Mesenchymal stem cell (in vitro differentiated cells and primary cell): ENCODE measurements around the gene FCHSD2.

Experiments
- DNase-seq: peaks from one replicate; pipeline ENCODE4 v3.0.0-alpha.2; 2013
- H2AFZ ChIP-seq: one replicate; pipeline ENCODE4 v1.6.1; 2013; ENCODE audit warnings: low read depth, mild to moderate bottlenecking, control low read depth, inconsistent platforms, low read length, moderate library complexity
- H2AK5ac ChIP-seq: 2 replicates; pipeline ENCODE4 v1.6.1; 2013; ENCODE audit warnings: low read length, moderate library complexity, mild to moderate bottlenecking, inconsistent platforms; ENCODE audit not compliant: severe bottlenecking
- H2BK120ac ChIP-seq: one replicate; pipeline ENCODE4 v1.6.1; 2013; ENCODE audit warnings: low read depth, mild to moderate bottlenecking, inconsistent platforms, low read length, moderate library complexity
- H2BK12ac ChIP-seq, 2 experiments: one replicate each; pipeline ENCODE4 v1.6.1; 2013; ENCODE audit warnings: inconsistent platforms in 2 of 2, low read length in 2 of 2, mild to moderate bottlenecking in 2 of 2, moderate library complexity in 2 of 2, control low read depth in 1 of 2
- H2BK15ac ChIP-seq: one replicate; pipeline ENCODE4 v1.6.1; 2013; ENCODE audit warnings: mild to moderate bottlenecking, low read depth, inconsistent platforms; ENCODE audit not compliant: poor library complexity, severe bottlenecking
- H2BK5ac ChIP-seq: 2 replicates; pipeline ENCODE4 v1.6.1; 2013; ENCODE audit warnings: low read depth, mild to moderate bottlenecking, low read length, control low read depth, inconsistent platforms; ENCODE audit not compliant: poor library complexity, severe bottlenecking
- H3K14ac ChIP-seq, 2 experiments: one replicate each; pipeline ENCODE4 v1.6.1; 2013; ENCODE audit warnings: inconsistent platforms in 2 of 2, low read length in 2 of 2, control low read depth in 1 of 2, mild to moderate bottlenecking in 1 of 2, moderate library complexity in 1 of 2
- H3K18ac ChIP-seq, 2 experiments: one replicate each; pipeline ENCODE4 v1.6.1; 2013; ENCODE audit warnings: inconsistent platforms in 2 of 2, low read length in 2 of 2, control low read depth in 1 of 2, low read depth in 1 of 2, mild to moderate bottlenecking in 1 of 2
- H3K23ac ChIP-seq, 2 experiments: one replicate each; pipeline ENCODE4 v1.6.1; 2013; ENCODE audit warnings: inconsistent platforms in 2 of 2, low read length in 2 of 2, mild to moderate bottlenecking in 2 of 2, moderate library complexity in 2 of 2, control low read depth in 1 of 2
- H3K27ac ChIP-seq: 2 replicates; pipeline ENCODE4 v1.5.1; 2013; ENCODE audit warnings: mild to moderate bottlenecking, moderate library complexity, low read length, control low read depth, inconsistent platforms; ENCODE audit not compliant: poor library complexity, severe bottlenecking
- H3K27me3 ChIP-seq, 2 experiments: 2 replicates each; pipeline versions ENCODE4 v1.6.1 to v1.7.0; 2013; ENCODE audit warnings: low read length in 2 of 2, mild to moderate bottlenecking in 2 of 2, moderate library complexity in 2 of 2, control low read depth in 1 of 2, inconsistent platforms in 1 of 2; ENCODE audit not compliant: control insufficient read depth in 1 of 2, insufficient read depth in 1 of 2
- H3K36me3 ChIP-seq, 2 experiments: 2 replicates each; pipeline versions ENCODE4 v1.6.1 to v1.7.0; 2013; ENCODE audit warnings: low read length in 2 of 2, control low read depth in 1 of 2, inconsistent platforms in 1 of 2, low read depth in 1 of 2, mild to moderate bottlenecking in 1 of 2; ENCODE audit not compliant: insufficient read depth in 2 of 2, control insufficient read depth in 1 of 2
- H3K4ac ChIP-seq, 2 experiments: one replicate each; pipeline ENCODE4 v1.6.1; 2013; ENCODE audit warnings: inconsistent platforms in 2 of 2, low read length in 2 of 2, mild to moderate bottlenecking in 2 of 2, moderate library complexity in 2 of 2, control low read depth in 1 of 2, low read depth in 1 of 2
- H3K4me1 ChIP-seq: 2 replicates; pipeline ENCODE4 v1.6.1; 2013; ENCODE audit warnings: low read depth, low read length, control low read depth; ENCODE audit not compliant: control insufficient read depth, insufficient read depth
- H3K4me2 ChIP-seq: 2 replicates; pipeline ENCODE4 v1.6.1; 2013; ENCODE audit warnings: low read length, mild to moderate bottlenecking, inconsistent platforms; ENCODE audit not compliant: poor library complexity, severe bottlenecking
- H3K4me3 ChIP-seq, 2 experiments: 2 replicates each; pipeline versions ENCODE4 v1.5.1 to v1.7.0; 2013; ENCODE audit warnings: low read length in 2 of 2, mild to moderate bottlenecking in 2 of 2, control low read depth in 1 of 2, low read depth in 1 of 2; ENCODE audit not compliant: insufficient read depth in 1 of 2
- H3K79me1 ChIP-seq: replicated peaks from 2 replicates; pipeline ENCODE4 v1.6.1; 2013; ENCODE audit warnings: mild to moderate bottlenecking, control low read depth, low read length, inconsistent platforms; ENCODE audit not compliant: poor library complexity, severe bottlenecking
- H3K9ac ChIP-seq: 2 replicates; pipeline ENCODE4 v1.7.0; 2013; ENCODE audit warnings: mild to moderate bottlenecking, low read length, moderate library complexity
- H3K9me3 ChIP-seq: 2 replicates; pipeline ENCODE4 v1.7.0; 2013; ENCODE audit warnings: mild to moderate bottlenecking, low read length; ENCODE audit not compliant: control insufficient read depth
- H4K8ac ChIP-seq: one replicate; pipeline ENCODE4 v1.6.1; 2013; ENCODE audit warnings: inconsistent platforms, mild to moderate bottlenecking, low read length, moderate library complexity
- H4K91ac ChIP-seq: one replicate; pipeline ENCODE4 v1.6.1; 2013; ENCODE audit warnings: mild to moderate bottlenecking, low read length, inconsistent platforms
- WGBS: methylation state at CpG from one replicate; pipeline ENCODE4 v1.1.7; 2013; ENCODE audit warnings: mixed read lengths; 5-methylcytosine and 5-hydroxymethylcytosine counted together

FCHSD2 gene

GRCh38 chr11:72850832-72851231, 291.3 kb downstream of the FCHSD2 start:
- 100% methylated on average over 1 of the region's 3 CpGs for WGBS
- Histone ChIP-seq H3K18ac (no peak overlapping the region), H3K9ac (no peak overlapping the region), H2BK12ac (no peak overlapping the region), H3K27me3 (no peaks in the 10 kb centered on the region), H3K9me3 (no peaks in the 10 kb centered on the region), H3K4me3 (no peak overlapping the region), H3K23ac (no peak overlapping the region), H3K27ac (no peak overlapping the region), H2BK15ac (no peak overlapping the region), H4K8ac (no peak overlapping the region), H3K4ac (no peak overlapping the region), H4K91ac (no peak overlapping the region), H2AFZ (no peak overlapping the region), H2AK5ac (no peak overlapping the region), H3K79me1 (peaks cover 10% of the 10 kb centered on the region), H3K36me3 (peaks cover 0 to 6% of the 10 kb centered on the region in 2 experiments), H2BK5ac (no peak overlapping the region), H3K4me1 (no peaks in the 10 kb centered on the region), H3K14ac (no peak overlapping the region), H2BK120ac (no peak overlapping the region), H3K4me2 (no peak overlapping the region)
- DNase-seq, result no peak

DNA sequence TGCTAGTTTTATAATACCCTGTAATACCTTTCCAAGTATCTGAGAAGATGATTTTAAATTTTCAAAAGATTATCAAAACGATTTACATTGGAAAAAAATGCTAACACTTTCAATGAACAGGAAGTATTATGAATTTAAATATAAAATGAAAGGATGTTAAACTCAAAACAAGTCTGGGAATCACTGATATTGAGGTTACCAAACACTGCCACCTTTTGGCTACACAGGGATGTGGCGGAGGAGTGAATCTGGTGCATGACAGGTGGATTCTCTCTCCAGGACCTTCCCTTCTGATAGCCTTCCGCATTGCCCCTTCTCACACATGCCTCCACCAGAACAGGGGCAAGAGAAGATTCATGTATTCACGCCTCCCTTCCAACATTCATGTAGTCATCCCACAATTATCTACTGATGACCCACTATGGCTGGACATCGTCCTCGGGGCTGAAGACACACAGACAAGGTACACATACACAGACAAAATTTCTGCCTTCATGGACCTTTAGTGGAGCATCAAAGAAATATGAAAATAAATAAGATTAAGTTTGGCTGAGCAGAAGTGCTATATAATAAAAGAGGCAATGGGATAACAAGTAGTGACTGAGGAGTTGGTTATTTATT, 293.2 kb downstream of the FCHSD2 start:
- Histone ChIP-seq H3K79me1 (peaks cover 10% of the 10 kb centered on the region), H3K4me2 (no peak overlapping the region), H3K18ac (no peak overlapping the region), H3K27me3 (no peaks in the 10 kb centered on the region), H3K4me1 (no peaks in the 10 kb centered on the region), H2BK12ac (no peak overlapping the region), H3K9me3 (no peaks in the 10 kb centered on the region), H4K91ac (no peak overlapping the region), H3K23ac (no peak overlapping the region), H3K9ac (no peak overlapping the region), H3K4me3 (no peak overlapping the region), H4K8ac (no peak overlapping the region), H2AK5ac (no peak overlapping the region), H3K27ac (no peak overlapping the region), H3K14ac (no peak overlapping the region), H2BK5ac (no peak overlapping the region), H2AFZ (no peak overlapping the region), H3K36me3 (peaks cover 0 to 6% of the 10 kb centered on the region in 2 experiments), H2BK120ac (no peak overlapping the region), H2BK15ac (no peak overlapping the region), H3K4ac (no peak overlapping the region)
- WGBS, result 82% methylated on average over 5 of the region's 6 CpGs
- DNase-seq, result peak; percentile 59

- no peak overlapping the region for H2BK120ac ChIP-seq
- H3K36me3 ChIP-seq, result peaks cover 10 to 28% of the 10 kb centered on the region in 2 experiments
- H4K8ac ChIP-seq, result no peak overlapping the region
- H3K14ac ChIP-seq, result no peak overlapping the region
- WGBS, result 16% methylated on average over 4 of the region's 4 CpGs
- H3K27ac ChIP-seq, result no peak overlapping the region
- H2AFZ ChIP-seq, result no peak overlapping the region
- H3K4me2 ChIP-seq, result no peak overlapping the region
- no peak overlapping the region for H3K18ac ChIP-seq
- H2AK5ac ChIP-seq, result no peak overlapping the region
- no peak overlapping the region for H2BK5ac ChIP-seq
- H3K27me3 ChIP-seq, result no peaks in the 10 kb centered on the region
- no peaks in the 10 kb centered on the region for H3K9me3 ChIP-seq
- H2BK15ac ChIP-seq, result no peak overlapping the region
- H3K23ac ChIP-seq, result no peak overlapping the region
- H2BK12ac ChIP-seq, result no peak overlapping the region
- H3K4me3 ChIP-seq, result no peak overlapping the region
- peaks cover 4% of the 10 kb centered on the region for H3K79me1 ChIP-seq
- H4K91ac ChIP-seq, result no peak overlapping the region
- peak; percentile 91 for DNase-seq
- H3K4me1 ChIP-seq, result peaks cover 2% of the 10 kb centered on the region
- H3K4ac ChIP-seq, result no peak overlapping the region
- peak overlapping the region; percentile 35 for H3K9ac ChIP-seq
These were observed 297.8 kb downstream of the FCHSD2 start for GRCh38 chr11:72844356-72844755.

GRCh38 chr11:72842653-72843330, 299.3 kb downstream of the FCHSD2 start:
- Histone ChIP-seq H2BK5ac (no peak overlapping the region), H2BK12ac (no peak overlapping the region), H3K36me3 (peaks cover 13 to 29% of the 10 kb centered on the region in 2 experiments), H2BK15ac (no peak overlapping the region), H3K14ac (no peak overlapping the region), H3K9ac (no peak overlapping the region), H2AK5ac (no peak overlapping the region), H3K18ac (no peak overlapping the region), H3K23ac (no peak overlapping the region), H2AFZ (no peak overlapping the region), H3K79me1 (no peaks in the 10 kb centered on the region), H2BK120ac (no peak overlapping the region), H3K9me3 (no peaks in the 10 kb centered on the region), H3K4me2 (no peak overlapping the region), H3K4me1 (peaks cover 2% of the 10 kb centered on the region), H4K8ac (no peak overlapping the region), H3K4me3 (no peak overlapping the region), H4K91ac (no peak overlapping the region), H3K27me3 (no peaks in the 10 kb centered on the region), H3K27ac (no peak overlapping the region), H3K4ac (no peak overlapping the region)
- WGBS, result 87% methylated on average over 13 of the region's 14 CpGs
- DNase-seq, result no peak
